ENCODE results near the gene ZNF311.

DNA sequence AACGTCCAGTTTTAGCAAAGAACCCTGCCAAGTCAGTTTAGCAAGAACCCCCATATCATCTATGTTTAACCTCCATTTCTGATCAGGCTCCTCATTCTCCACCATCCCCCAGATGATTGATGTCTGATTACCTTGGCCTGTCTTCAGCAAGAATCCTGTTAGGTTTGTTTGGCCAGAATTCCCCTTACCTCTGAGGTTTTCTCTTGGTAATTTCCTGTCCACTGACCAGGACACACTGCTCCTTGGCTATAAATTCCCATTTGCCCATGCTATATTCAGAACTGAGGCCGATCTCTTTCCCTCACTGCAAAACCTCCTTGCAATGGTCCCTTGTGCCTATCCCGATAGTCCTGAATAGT, 27.0 kb downstream of the ZNF311 start:
- TF ChIP-seq POLR2AphosphoS5 (IDR thresholded peaks at IDR 0.05; ENCODE audit: borderline replicate concordance, low read depth, low read length) (no peak), EZH2 (IDR thresholded peaks at IDR 0.05) (no peak)

Data from SK-N-MC (cell line).